ENCODE data around the gene APOBEC3F.
"Not testable (repeated sequence)": the region's sequence is repeated elsewhere in the genome, so short reads cannot be mapped to it uniquely, and the experiment has no call there.

Gene APOBEC3F

GRCh38 chr22:39051844-39052495 lies 11.3 kb downstream of the APOBEC3F start:
- DNase-seq (ENCODE audit: extremely low spot score); CTCF ChIA-PET; POLR2A ChIA-PET: not testable (repeated sequence)

GRCh38 chr22:39055658-39056057 lies 15.0 kb downstream of the APOBEC3F start:
- POLR2A ChIA-PET: no interaction called here
- CTCF ChIA-PET: no interaction called here
- DNase-seq (ENCODE audit: extremely low spot score): no peak
- TF ChIP-seq CTCF (IDR thresholded peaks at IDR 0.05; ENCODE audit: control extremely low read depth, extremely low read depth, low read depth, missing control alignments): no peak

- CTCF ChIA-PET; DNase-seq (ENCODE audit: extremely low spot score); POLR2A ChIA-PET: not testable (repeated sequence)
Measured at GRCh38 chr22:39061290-39061689, 20.6 kb downstream of the APOBEC3F start.

- POLR2A ChIA-PET; CTCF ChIA-PET; DNase-seq (ENCODE audit: extremely low spot score): not testable (repeated sequence)
Measured at GRCh38 chr22:39061951-39062350, 21.3 kb downstream of the APOBEC3F start.

GRCh38 chr22:39063904-39064303 lies 23.2 kb downstream of the APOBEC3F start:
- CTCF ChIA-PET: interaction anchor here (0.6 to 1.2 kb wide), 3 partner anchors 13 to 194 kb away, joined by 3 read pairs; no protein-coding TSS in a partner anchor
- DNase-seq (ENCODE audit: extremely low spot score); POLR2A ChIA-PET: not testable (repeated sequence)

- DNase-seq (ENCODE audit: extremely low spot score): not testable (repeated sequence)
- ChIA-PET CTCF (interaction anchor here (1.0 to 1.3 kb wide), 4 partner anchors 13 to 196 kb away, joined by 3 to 4 read pairs (median 3); no protein-coding TSS in a partner anchor), POLR2A (interaction anchor here (0.6 kb wide), 1 partner anchor 13 kb away, joined by 4 read pairs; no protein-coding TSS in a partner anchor)
Measured at GRCh38 chr22:39066442-39067276, 26.0 kb downstream of the APOBEC3F start.

- POLR2A ChIA-PET: interaction anchor here (0.6 to 0.7 kb wide), 3 partner anchors 51 to 380 kb away, joined by 3 to 7 read pairs (median 4); no protein-coding TSS in a partner anchor
- TF ChIP-seq CTCF (IDR thresholded peaks at IDR 0.05; ENCODE audit: control extremely low read depth, extremely low read depth, low read depth, missing control alignments): no peak
- CTCF ChIA-PET: interaction anchor here (1.0 to 1.6 kb wide), 7 partner anchors 15 to 198 kb away, joined by 3 to 5 read pairs (median 3); no protein-coding TSS in a partner anchor
- no peak for DNase-seq (ENCODE audit: extremely low spot score)
Measured at GRCh38 chr22:39068033-39068785, 27.5 kb downstream of the APOBEC3F start.

- POLR2A ChIA-PET: no interaction called here
- no peak for DNase-seq (ENCODE audit: extremely low spot score)
- TF ChIP-seq CTCF (IDR thresholded peaks at IDR 0.05; ENCODE audit: control extremely low read depth, extremely low read depth, low read depth, missing control alignments): no peak
- CTCF ChIA-PET: no interaction called here
Measured at GRCh38 chr22:39070186-39070585, 29.5 kb downstream of the APOBEC3F start.

GRCh38 chr22:39072581-39072981 lies 31.9 kb downstream of the APOBEC3F start:
- DNase-seq (ENCODE audit: extremely low spot score); POLR2A ChIA-PET: not testable (repeated sequence)
- CTCF ChIA-PET: interaction anchor here (0.9 to 1.2 kb wide), 2 partner anchors 26 to 202 kb away, joined by 3 read pairs; no protein-coding TSS in a partner anchor
